PC-3 (cell line): ENCODE data around the gene GXYLT2. TPM values are rescaled to one million over a fixed set of nuclear protein-coding genes. Genes with fewer than 3 reads are reported as not detected.

Experiments
- ATAC-seq: fragments of 200-7000 bp; cut with Tn5 transposase; 2 replicates; pipeline ENCODE4 v1.9.1; 2020; ENCODE audit warnings: mild to moderate bottlenecking, moderate library complexity
- BruUV-seq: library from RNA; stranded (reverse); fragments of 400-500 nt; replicated peaks from 2 replicates; lab custom pipeline; 2021; lab: Mats Ljungman, UMichigan
- CTCF ChIA-PET: fragments of 300-600 bp; sonication (Branson Sonifier 250); formaldehyde crosslinking; loops from one replicate; lab custom pipeline; 2022; ENCODE audit warnings: antibody characterized with exemption; lab: Charles Lee
- POLR2A ChIA-PET: fragments of 300-600 bp; sonication (Branson Sonifier 250); formaldehyde crosslinking; loops from one replicate; lab custom pipeline; 2022; ENCODE audit warnings: antibody characterized with exemption; ENCODE audit not compliant: unreplicated experiment; lab: Charles Lee
- DNase-seq: peaks from one replicate; pipeline ENCODE4 v3.0.0-alpha.2; 2015
- H2AFZ ChIP-seq: fragments of 300-600 bp; sonication (generic); 2 replicates; pipeline ENCODE4 v1.6.0; 2016; ENCODE audit warnings: antibody characterized with exemption, low read length
- H3F3A ChIP-seq: fragments of 300-600 bp; sonication (generic); one replicate; pipeline ENCODE4 v1.6.0; 2017; ENCODE audit warnings: antibody characterized with exemption, low read length, control low read depth, mild to moderate bottlenecking; ENCODE audit not compliant: unreplicated experiment
- H3K27ac ChIP-seq: fragments of 300-600 bp; sonication (generic); 2 replicates; pipeline ENCODE4 v1.5.1; 2016; ENCODE audit warnings: mild to moderate bottlenecking, low read length
- H3K27me3 ChIP-seq: fragments of 300-600 bp; sonication (generic); 2 replicates; pipeline ENCODE4 v1.6.1; 2016; ENCODE audit warnings: low read length, mixed read lengths
- H3K36me3 ChIP-seq: fragments of 300-600 bp; sonication (generic); 2 replicates; pipeline ENCODE4 v1.6.1; 2016; ENCODE audit warnings: low read depth, mixed run types, low read length, mixed read lengths
- H3K4me1 ChIP-seq: fragments of 300-600 bp; sonication (generic); 2 replicates; pipeline ENCODE4 v1.5.1; 2016; ENCODE audit warnings: low read length; ENCODE audit not compliant: insufficient read depth
- H3K4me2 ChIP-seq: fragments of 300-600 bp; sonication (generic); 2 replicates; pipeline ENCODE4 v1.6.0; 2016; ENCODE audit warnings: low read length
- H3K4me3 ChIP-seq: fragments of 300-600 bp; sonication (generic); 2 replicates; pipeline ENCODE4 v1.5.1; 2016; ENCODE audit warnings: mild to moderate bottlenecking, low read length, mixed read lengths
- H3K79me2 ChIP-seq: fragments of 300-600 bp; sonication (generic); 2 replicates; pipeline ENCODE4 v1.6.1; 2017; ENCODE audit warnings: low read length, mixed read lengths
- H3K9ac ChIP-seq: fragments of 300-600 bp; sonication (generic); 2 replicates; pipeline ENCODE4 v1.6.0; 2016; ENCODE audit warnings: mild to moderate bottlenecking, low read length
- H3K9me2 ChIP-seq: fragments of 300-600 bp; sonication (generic); replicated peaks from 2 replicates; pipeline ENCODE4 v1.6.1; 2016; ENCODE audit warnings: mixed run types, low read length, mixed read lengths
- H3K9me3 ChIP-seq: fragments of 300-600 bp; sonication (generic); 2 replicates; pipeline ENCODE4 v1.6.1; 2016; ENCODE audit warnings: low read length, mixed read lengths
- H4K20me1 ChIP-seq: fragments of 300-600 bp; sonication (generic); 2 replicates; pipeline ENCODE4 v1.6.1; 2016; ENCODE audit warnings: low read length, mixed read lengths
- CTCF ChIP-seq: fragments of 300-600 bp; sonication (generic); conservative IDR thresholded peaks from 2 replicates; pipeline ENCODE4 v1.5.1; 2017; ENCODE audit warnings: antibody characterized with exemption, low read depth, mild to moderate bottlenecking, low read length
- EZH2 ChIP-seq: fragments of 300-600 bp; sonication (generic); IDR thresholded peaks from one replicate; pipeline ENCODE4 v1.6.1; 2017; ENCODE audit warnings: antibody characterized with exemption, mild to moderate bottlenecking, low read length; ENCODE audit not compliant: unreplicated experiment
- EZH2phosphoT487 ChIP-seq: fragments of 300-600 bp; sonication (generic); IDR thresholded peaks from 2 replicates; pipeline ENCODE4 v1.6.1; 2018; ENCODE audit warnings: mild to moderate bottlenecking, antibody characterized with exemption, low read length, borderline replicate concordance
- intact Hi-C: fragments of 100-400 bp; cut with micrococcal nuclease; formaldehyde crosslinking; loops from 2 replicates; pipeline ENCODE4 v1.9.0; 2023
- total RNA-seq: library from RNA; depleted of rRNA; stranded (reverse); fragments of >200 nt; gene quantifications from 2 replicates; pipeline ENCODE4 v1.2.3, GENCODE V29; 2014

The GXYLT2 gene
- total RNA-seq, 1 experiment from 2014 or later: 12.6 TPM

- DNase-seq (no peak), ATAC-seq (no peak)
- no peak for TF ChIP-seq EZH2
- no peak for TF ChIP-seq CTCF
- no peak for TF ChIP-seq EZH2phosphoT487
- Histone ChIP-seq H3F3A (no peaks in the 10 kb centered on the region), H3K4me1 (no peaks in the 10 kb centered on the region), H3K9ac (no peak overlapping the region), H2AFZ (no peak overlapping the region), H3K4me2 (no peak overlapping the region), H3K27ac (no peak overlapping the region), H3K4me3 (no peak overlapping the region), H4K20me1 (no peaks in the 10 kb centered on the region), H3K9me3 (no peaks in the 10 kb centered on the region), H3K9me2 (no peaks in the 10 kb centered on the region), H3K27me3 (no peaks in the 10 kb centered on the region), H3K79me2 (no peaks in the 10 kb centered on the region), H3K36me3 (no peaks in the 10 kb centered on the region)
- ChIA-PET POLR2A (no interaction called here), CTCF (interaction anchor here (0.6 kb wide), 1 partner anchor 142 kb away, joined by 3 read pairs; no protein-coding TSS in a partner anchor)
- intact Hi-C loops: no loop called here
- no TSS peak for BruUV-seq
Observed at GRCh38 chr3:72914383-72914782, 26.5 kb downstream of the GXYLT2 start.

DNA sequence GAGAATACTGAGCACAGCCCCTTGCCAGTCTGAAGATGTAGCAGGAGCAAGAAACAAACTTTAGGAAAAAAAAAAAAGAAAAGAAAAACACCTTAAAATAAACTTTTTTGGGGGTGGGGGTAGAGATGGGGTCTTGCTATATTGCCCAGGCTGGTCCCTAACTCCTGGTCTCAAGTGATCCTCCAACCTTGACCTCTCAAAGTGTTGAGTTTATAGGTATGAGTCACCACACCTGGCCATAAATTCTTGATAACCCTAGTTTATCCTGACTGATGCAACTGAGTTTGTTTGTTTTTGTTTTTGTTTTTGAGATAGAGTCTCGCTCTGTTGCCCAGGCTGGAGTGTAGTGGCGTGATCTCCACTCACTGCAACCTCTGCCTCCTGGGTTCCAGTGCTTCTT, 28.4 kb downstream of the GXYLT2 start:
- Histone ChIP-seq H3K27me3 (no peaks in the 10 kb centered on the region), H3K27ac (no peak overlapping the region), H3K4me3 (no peak overlapping the region), H2AFZ (no peak overlapping the region), H3K79me2 (no peaks in the 10 kb centered on the region), H3K36me3 (no peaks in the 10 kb centered on the region), H3K4me1 (no peaks in the 10 kb centered on the region), H4K20me1 (no peaks in the 10 kb centered on the region), H3F3A (no peaks in the 10 kb centered on the region), H3K9ac (no peak overlapping the region), H3K9me2 (no peaks in the 10 kb centered on the region), H3K4me2 (no peak overlapping the region), H3K9me3 (no peaks in the 10 kb centered on the region)
- DNase-seq: no peak
- POLR2A ChIA-PET: no interaction called here
- CTCF ChIA-PET: no interaction called here
- no TSS peak for BruUV-seq
- ATAC-seq: no peak
- intact Hi-C loops: no loop called here
- TF ChIP-seq CTCF (no peak), EZH2phosphoT487 (no peak), EZH2 (no peak)

GRCh38 chr3:72919520-72919919, 31.7 kb downstream of the GXYLT2 start:
- ChIA-PET POLR2A (no interaction called here), CTCF (no interaction called here)
- H3K9me2 ChIP-seq: no peaks in the 10 kb centered on the region
- H3K36me3 ChIP-seq: no peaks in the 10 kb centered on the region
- TF ChIP-seq EZH2 (no peak), EZH2phosphoT487 (no peak), CTCF (no peak)
- H3K79me2 ChIP-seq: no peaks in the 10 kb centered on the region
- H3K4me3 ChIP-seq: no peak overlapping the region
- H3K4me2 ChIP-seq: no peak overlapping the region
- H4K20me1 ChIP-seq: no peaks in the 10 kb centered on the region
- no peaks in the 10 kb centered on the region for H3K27me3 ChIP-seq
- BruUV-seq: no TSS peak
- intact Hi-C loops: no loop called here
- DNase-seq (no peak), ATAC-seq (no peak)
- no peaks in the 10 kb centered on the region for H3K4me1 ChIP-seq
- no peak overlapping the region for H3K9ac ChIP-seq
- H3K9me3 ChIP-seq: no peaks in the 10 kb centered on the region
- H3F3A ChIP-seq: no peaks in the 10 kb centered on the region
- no peak overlapping the region for H2AFZ ChIP-seq
- no peak overlapping the region for H3K27ac ChIP-seq
